RWPE2 (cell line): ENCODE measurements around the gene CLDN8.

ENCODE experiments used
- ATAC-seq: fragments of 200-7000 bp; cut with Tn5 transposase; 3 replicates; pipeline ENCODE4 v1.9.1; 2021; ENCODE audit warnings: low read depth
- DNase-seq: peaks from one replicate; pipeline ENCODE4 v3.0.0-alpha.2; 2020; ENCODE audit warnings: low spot score
- H3K27ac ChIP-seq: fragments of 450-650 bp; 2 replicates; pipeline ENCODE4 v1.5.1; 2017; ENCODE audit warnings: mild to moderate bottlenecking; ENCODE audit not compliant: poor library complexity, severe bottlenecking
- H3K27me3 ChIP-seq: fragments of 250-450 bp; sonication (Bioruptor Pico); 2 replicates; pipeline ENCODE4 v1.5.1; 2021; ENCODE audit warnings: mild to moderate bottlenecking, moderate library complexity; ENCODE audit not compliant: insufficient read depth, poor library complexity, severe bottlenecking
- H3K36me3 ChIP-seq: fragments of 250-450 bp; sonication (Bioruptor Pico); 2 replicates; pipeline ENCODE4 v1.5.1; 2020; ENCODE audit warnings: low read depth, mild to moderate bottlenecking, moderate library complexity
- H3K4me1 ChIP-seq: fragments of 250-450 bp; sonication (Bioruptor Pico); 2 replicates; pipeline ENCODE4 v1.5.1; 2021; ENCODE audit warnings: mild to moderate bottlenecking, moderate library complexity; ENCODE audit not compliant: insufficient read depth, poor library complexity, severe bottlenecking
- H3K4me3 ChIP-seq: fragments of 250-450 bp; sonication (Bioruptor Pico); 2 replicates; pipeline ENCODE4 v1.5.1; 2021; ENCODE audit warnings: mild to moderate bottlenecking, moderate library complexity; ENCODE audit not compliant: severe bottlenecking
- H3K9me3 ChIP-seq: fragments of 250-450 bp; sonication (Bioruptor Pico); 2 replicates; pipeline ENCODE4 v1.5.1; 2021; ENCODE audit warnings: mild to moderate bottlenecking, moderate library complexity; ENCODE audit not compliant: severe bottlenecking
- TF ChIP-seq, protein P1 (sequence below): fragments of 450-650 bp; IDR thresholded peaks from one replicate; pipeline ENCODE4 v1.5.1; 2017; ENCODE audit warnings: mild to moderate bottlenecking, moderate library complexity; ENCODE audit not compliant: poor library complexity, severe bottlenecking

Gene CLDN8

GRCh38 chr21:30240661-30241060 is 24.8 kb upstream of the CLDN8 start:
- no peak overlapping the region for H3K4me3 ChIP-seq
- DNase-seq (no peak), ATAC-seq (no peak)
- H3K36me3 ChIP-seq = no peaks in the 10 kb centered on the region
- peaks cover 1% of the 10 kb centered on the region for H3K4me1 ChIP-seq
- H3K9me3 ChIP-seq = no peaks in the 10 kb centered on the region
- H3K27ac ChIP-seq = no peak overlapping the region
- TF ChIP-seq, protein P1, sequence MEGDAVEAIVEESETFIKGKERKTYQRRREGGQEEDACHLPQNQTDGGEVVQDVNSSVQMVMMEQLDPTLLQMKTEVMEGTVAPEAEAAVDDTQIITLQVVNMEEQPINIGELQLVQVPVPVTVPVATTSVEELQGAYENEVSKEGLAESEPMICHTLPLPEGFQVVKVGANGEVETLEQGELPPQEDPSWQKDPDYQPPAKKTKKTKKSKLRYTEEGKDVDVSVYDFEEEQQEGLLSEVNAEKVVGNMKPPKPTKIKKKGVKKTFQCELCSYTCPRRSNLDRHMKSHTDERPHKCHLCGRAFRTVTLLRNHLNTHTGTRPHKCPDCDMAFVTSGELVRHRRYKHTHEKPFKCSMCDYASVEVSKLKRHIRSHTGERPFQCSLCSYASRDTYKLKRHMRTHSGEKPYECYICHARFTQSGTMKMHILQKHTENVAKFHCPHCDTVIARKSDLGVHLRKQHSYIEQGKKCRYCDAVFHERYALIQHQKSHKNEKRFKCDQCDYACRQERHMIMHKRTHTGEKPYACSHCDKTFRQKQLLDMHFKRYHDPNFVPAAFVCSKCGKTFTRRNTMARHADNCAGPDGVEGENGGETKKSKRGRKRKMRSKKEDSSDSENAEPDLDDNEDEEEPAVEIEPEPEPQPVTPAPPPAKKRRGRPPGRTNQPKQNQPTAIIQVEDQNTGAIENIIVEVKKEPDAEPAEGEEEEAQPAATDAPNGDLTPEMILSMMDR = no peak
- H3K27me3 ChIP-seq = no peaks in the 10 kb centered on the region

DNA sequence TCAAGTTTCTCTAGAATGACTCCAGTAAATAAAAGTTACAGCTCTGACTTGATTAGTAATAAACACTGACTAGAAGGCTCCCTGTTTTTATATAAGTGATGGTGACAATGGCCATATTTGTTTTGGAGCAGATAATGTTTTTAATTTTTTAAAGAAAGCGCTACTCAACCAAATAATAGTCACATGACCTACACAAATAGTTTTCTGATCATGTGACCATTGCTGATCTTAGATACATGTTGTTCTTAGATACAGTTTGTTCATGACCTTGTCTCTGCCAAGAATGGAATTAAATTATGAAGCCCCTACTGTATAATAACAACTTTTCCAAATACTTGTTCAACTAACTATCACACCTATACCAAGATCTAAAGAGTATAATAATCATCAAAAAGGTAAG is 22.3 kb upstream of the CLDN8 start:
- Histone ChIP-seq H3K4me3 (no peak overlapping the region), H3K27ac (no peak overlapping the region), H3K36me3 (no peaks in the 10 kb centered on the region), H3K4me1 (peaks cover 17% of the 10 kb centered on the region), H3K27me3 (no peaks in the 10 kb centered on the region), H3K9me3 (no peaks in the 10 kb centered on the region)
- no peak for DNase-seq
- TF ChIP-seq, protein P1 = no peak
- ATAC-seq = no peak

GRCh38 chr21:30234643-30235042 is 18.7 kb upstream of the CLDN8 start:
- Histone ChIP-seq H3K36me3 (no peaks in the 10 kb centered on the region), H3K27ac (peak overlapping the region; percentile 82), H3K9me3 (no peaks in the 10 kb centered on the region), H3K4me1 (peaks cover 17% of the 10 kb centered on the region), H3K4me3 (no peak overlapping the region), H3K27me3 (no peaks in the 10 kb centered on the region)
- DNase-seq (no peak), ATAC-seq (peak; percentile 97)
- TF ChIP-seq, protein P1 = no peak

- H3K4me1 ChIP-seq = peaks cover 17% of the 10 kb centered on the region
- TF ChIP-seq, protein P1 = no peak
- no peak overlapping the region for H3K4me3 ChIP-seq
- peak overlapping the region; percentile 82 for H3K27ac ChIP-seq
- no peak for DNase-seq
- H3K27me3 ChIP-seq = no peaks in the 10 kb centered on the region
- no peaks in the 10 kb centered on the region for H3K36me3 ChIP-seq
- H3K9me3 ChIP-seq = no peaks in the 10 kb centered on the region
- no peak for ATAC-seq
These were observed 18.2 kb upstream of the CLDN8 start for GRCh38 chr21:30234050-30234449.

GRCh38 chr21:30233228-30234020 is 17.5 kb upstream of the CLDN8 start:
- ATAC-seq (no peak), DNase-seq (no peak)
- Histone ChIP-seq H3K4me1 (peaks cover 18% of the 10 kb centered on the region), H3K27me3 (no peaks in the 10 kb centered on the region), H3K4me3 (no peak overlapping the region), H3K36me3 (no peaks in the 10 kb centered on the region), H3K27ac (peak overlapping the region; percentile 82), H3K9me3 (no peaks in the 10 kb centered on the region)
- TF ChIP-seq, protein P1 = no peak
